NB4 (cell line): ENCODE results near the gene CLPTM1L.

Experiments
- DNase-seq: peaks from one replicate; pipeline ENCODE4 v3.0.0; 2010; ENCODE audit warnings: low read depth
- H3K4me3 ChIP-seq: one replicate; pipeline ENCODE4 v1.5.1; 2011; ENCODE audit warnings: mild to moderate bottlenecking, low read depth, low read length, moderate library complexity
- MYC ChIP-seq: IDR thresholded peaks from 2 replicates; pipeline ENCODE4 v1.6.1; 2011; ENCODE audit warnings: low read depth, low read length
- POLR2A ChIP-seq: IDR thresholded peaks from 2 replicates; pipeline ENCODE4 v1.6.1; 2011; ENCODE audit warnings: mild to moderate bottlenecking; ENCODE audit not compliant: insufficient read length; ENCODE audit errors: extremely low read depth
- TF ChIP-seq, protein P1 (sequence below): IDR thresholded peaks from 2 replicates; pipeline ENCODE4 v1.6.1; 2011; ENCODE audit warnings: low read depth, low read length
- TF ChIP-seq, protein P2 (sequence below): IDR thresholded peaks from one replicate; pipeline ENCODE4 v1.5.1; 2012; ENCODE audit warnings: low read depth, low read length

CLPTM1L gene

DNA sequence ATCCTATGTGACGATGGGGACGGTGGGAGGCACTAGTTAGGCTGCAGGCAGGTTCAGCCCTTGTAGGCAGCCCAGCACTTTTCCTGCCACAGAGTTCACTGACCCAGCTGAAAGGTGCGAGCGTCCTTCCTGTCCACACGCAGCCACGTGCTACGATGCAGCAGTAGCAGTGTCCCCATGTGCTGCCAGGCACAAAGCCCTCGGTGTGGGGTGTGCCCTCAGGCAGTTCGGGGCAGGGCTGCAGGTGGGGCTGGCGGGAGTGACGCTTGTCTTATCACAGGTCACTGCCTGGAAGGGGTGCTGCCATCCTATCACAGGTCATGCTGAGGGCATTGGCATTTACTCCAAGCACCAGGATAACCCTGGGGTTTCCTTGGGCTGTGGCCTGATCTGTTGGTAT is 46.8 kb upstream of the CLPTM1L start:
- no peak for TF ChIP-seq MYC
- TF ChIP-seq, protein P1, sequence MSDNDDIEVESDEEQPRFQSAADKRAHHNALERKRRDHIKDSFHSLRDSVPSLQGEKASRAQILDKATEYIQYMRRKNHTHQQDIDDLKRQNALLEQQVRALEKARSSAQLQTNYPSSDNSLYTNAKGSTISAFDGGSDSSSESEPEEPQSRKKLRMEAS: no peak
- TF ChIP-seq, protein P2, sequence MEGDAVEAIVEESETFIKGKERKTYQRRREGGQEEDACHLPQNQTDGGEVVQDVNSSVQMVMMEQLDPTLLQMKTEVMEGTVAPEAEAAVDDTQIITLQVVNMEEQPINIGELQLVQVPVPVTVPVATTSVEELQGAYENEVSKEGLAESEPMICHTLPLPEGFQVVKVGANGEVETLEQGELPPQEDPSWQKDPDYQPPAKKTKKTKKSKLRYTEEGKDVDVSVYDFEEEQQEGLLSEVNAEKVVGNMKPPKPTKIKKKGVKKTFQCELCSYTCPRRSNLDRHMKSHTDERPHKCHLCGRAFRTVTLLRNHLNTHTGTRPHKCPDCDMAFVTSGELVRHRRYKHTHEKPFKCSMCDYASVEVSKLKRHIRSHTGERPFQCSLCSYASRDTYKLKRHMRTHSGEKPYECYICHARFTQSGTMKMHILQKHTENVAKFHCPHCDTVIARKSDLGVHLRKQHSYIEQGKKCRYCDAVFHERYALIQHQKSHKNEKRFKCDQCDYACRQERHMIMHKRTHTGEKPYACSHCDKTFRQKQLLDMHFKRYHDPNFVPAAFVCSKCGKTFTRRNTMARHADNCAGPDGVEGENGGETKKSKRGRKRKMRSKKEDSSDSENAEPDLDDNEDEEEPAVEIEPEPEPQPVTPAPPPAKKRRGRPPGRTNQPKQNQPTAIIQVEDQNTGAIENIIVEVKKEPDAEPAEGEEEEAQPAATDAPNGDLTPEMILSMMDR: no peak
- TF ChIP-seq POLR2A: no peak
- H3K4me3 ChIP-seq: no peak overlapping the region
- DNase-seq: no peak

DNA sequence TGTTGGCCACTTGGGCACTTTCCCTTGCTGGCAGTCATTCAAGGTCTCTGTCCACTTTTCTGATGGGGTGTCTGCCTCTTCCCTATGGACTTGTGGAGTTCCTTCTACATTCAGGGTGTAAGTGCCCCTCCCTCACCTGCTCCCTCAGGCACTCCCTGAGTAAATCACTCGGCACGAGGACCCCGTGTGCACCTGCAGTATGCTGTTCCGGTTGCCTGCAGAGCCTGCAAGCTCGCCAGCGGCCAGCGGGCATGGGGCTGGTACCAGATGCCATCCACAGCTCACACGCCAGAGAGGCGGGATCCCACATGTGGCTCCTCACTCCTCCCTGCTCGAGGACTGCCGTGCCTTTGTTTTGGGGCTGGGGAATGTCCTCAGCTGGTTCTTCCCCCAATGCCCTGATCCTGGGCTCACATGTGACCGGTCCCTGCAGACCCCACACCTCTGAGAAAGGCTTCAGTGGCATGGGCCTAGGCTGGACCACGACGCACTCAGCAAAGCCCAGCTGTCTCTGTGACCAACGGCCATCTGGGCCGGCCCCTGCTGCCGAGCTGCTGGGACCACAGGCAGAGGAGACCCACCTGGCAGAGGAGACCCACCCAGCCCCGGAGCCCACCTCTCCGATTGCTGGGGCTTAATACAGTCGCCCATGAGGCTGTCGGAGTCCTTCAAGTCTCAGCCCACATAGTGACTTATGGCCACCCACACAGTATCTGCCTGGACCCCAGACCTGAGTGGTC is 46.1 kb upstream of the CLPTM1L start:
- no peak overlapping the region for H3K4me3 ChIP-seq
- TF ChIP-seq MYC (no peak), POLR2A (no peak)
- TF ChIP-seq, protein P2: no peak
- TF ChIP-seq, protein P1: no peak
- DNase-seq: no peak

DNA sequence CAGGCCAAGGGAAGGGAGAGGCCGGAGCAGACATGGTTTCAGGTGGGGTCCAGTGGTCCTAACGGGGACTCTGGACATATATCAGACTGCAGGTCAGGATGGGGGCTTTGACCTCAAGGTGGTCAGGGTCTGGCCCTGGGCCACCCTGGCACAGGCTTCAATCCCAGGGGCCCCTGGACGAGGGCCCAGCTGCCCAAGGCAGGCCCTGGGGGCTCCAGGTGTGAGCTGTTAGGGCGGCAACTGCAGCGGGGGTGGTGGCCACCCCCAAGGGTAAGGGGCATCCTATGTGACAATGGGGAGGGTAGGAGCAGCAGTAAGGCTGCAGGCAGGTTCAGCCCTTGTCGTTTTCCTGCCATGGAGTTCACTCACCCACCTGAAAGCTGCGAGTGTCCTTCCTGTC is 45.4 kb upstream of the CLPTM1L start:
- DNase-seq: no peak
- TF ChIP-seq, protein P1: no peak
- TF ChIP-seq MYC (no peak), POLR2A (no peak)
- TF ChIP-seq, protein P2: no peak
- H3K4me3 ChIP-seq: no peak overlapping the region

DNA sequence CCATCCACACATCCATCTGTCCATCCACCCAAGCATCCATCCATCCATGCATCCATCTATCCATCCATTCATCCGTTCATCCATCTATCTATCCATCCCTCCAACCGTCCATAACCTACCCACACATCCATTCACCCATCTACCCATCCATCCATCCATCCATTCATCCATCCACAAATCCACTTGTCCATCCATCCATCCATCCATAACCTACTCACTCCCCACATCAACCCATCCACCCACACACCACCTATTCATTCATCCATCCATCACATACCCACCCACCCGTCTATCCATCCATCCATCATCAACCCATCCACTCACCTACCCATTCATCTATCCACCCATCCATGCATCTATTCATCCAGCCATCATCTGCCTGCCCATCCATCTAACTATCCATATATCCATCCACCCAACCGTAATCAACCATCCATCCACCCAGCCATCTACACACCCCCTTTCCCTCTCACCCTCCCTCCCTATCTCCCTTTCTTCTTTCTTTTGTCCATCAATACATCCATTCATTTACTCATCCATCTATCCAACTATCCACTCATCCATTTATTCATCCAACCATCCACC is 43.6 kb upstream of the CLPTM1L start:
- TF ChIP-seq POLR2A (no peak), MYC (no peak)
- TF ChIP-seq, protein P1: no peak
- TF ChIP-seq, protein P2: no peak
- no peak overlapping the region for H3K4me3 ChIP-seq
- DNase-seq: no peak

DNA sequence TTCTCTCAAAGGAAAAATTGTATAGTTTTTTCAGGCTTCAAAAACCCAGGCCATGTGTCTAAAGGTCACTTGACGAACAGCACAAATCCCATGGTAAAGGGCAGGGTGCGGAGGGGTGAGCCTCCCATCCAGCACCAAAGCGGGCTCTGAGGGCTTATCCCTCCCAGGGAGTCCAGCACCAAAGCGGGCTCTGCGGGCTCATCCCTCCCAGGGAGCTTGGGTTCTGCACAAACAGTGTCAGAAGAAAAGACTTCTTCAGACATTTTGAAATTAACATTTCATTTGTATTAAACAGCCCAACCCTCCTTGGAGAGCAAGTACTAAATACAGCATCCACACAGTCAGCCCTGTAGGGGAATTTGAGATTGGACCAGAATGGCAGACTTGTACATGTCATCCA is 43.0 kb upstream of the CLPTM1L start:
- no peak for DNase-seq
- no peak overlapping the region for H3K4me3 ChIP-seq
- TF ChIP-seq, protein P2: no peak
- no peak for TF ChIP-seq MYC
- TF ChIP-seq, protein P1: no peak
- no peak for TF ChIP-seq POLR2A
